ENCODE results near the gene PTGFRN. TPM values are rescaled to one million over a fixed set of nuclear protein-coding genes. Genes with fewer than 3 reads are reported as not detected.

Gene PTGFRN
- total and polyA plus RNA-seq, 2 of the 8 experiments (the other 6 are each of a cell fraction or from before 2014, with no cell fraction given), result 13.0 to 32.6 TPM

DNA sequence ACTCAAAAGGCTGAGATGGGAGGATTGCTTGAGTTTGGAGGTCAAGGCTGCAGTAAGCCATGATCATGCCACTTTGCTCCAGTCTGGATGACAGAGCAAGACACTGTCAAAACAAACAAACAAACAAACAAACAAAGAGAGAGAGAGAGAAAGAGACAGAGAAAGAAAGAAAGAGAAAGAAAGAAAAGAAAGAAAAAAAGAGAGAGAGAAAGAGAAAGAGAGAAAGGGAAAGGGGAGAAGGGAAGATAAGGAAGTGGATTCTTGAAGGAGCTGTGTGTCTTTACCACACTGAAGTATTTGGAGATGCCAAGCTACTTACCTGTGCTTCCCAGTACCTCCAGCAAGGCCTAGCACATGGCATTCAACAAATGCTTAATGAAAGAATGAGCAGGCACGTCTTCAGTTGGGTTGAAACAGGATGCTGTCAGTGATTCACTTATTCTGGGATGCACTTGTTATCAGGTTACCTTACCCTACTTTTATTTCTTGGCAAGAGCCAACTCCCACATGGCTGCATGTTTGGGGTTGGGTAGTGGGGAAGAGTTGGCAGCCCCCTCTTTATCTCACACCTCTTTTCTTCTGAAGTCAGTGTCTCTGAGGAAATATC, 120.7 kb downstream of the PTGFRN start:
- H3K27ac ChIP-seq (ENCODE audit: low read depth, low read length), result no peak overlapping the region
- no peak overlapping the region for H3K23ac ChIP-seq (ENCODE audit: insufficient read length)
- H2BK20ac ChIP-seq (ENCODE audit: low read length), result no peak overlapping the region
- H2BK12ac ChIP-seq (ENCODE audit: low read depth, low read length), result no peak overlapping the region
- peaks cover 0 to 3% of the 10 kb centered on the region in 2 experiments; a peak in 1 of 4 replicates for H3K79me2 ChIP-seq (ENCODE audit: control insufficient read depth in 1 of 2, insufficient read depth in 2 of 2, low read length in 2 of 2)
- no peak overlapping the region for H3K4me2 ChIP-seq (ENCODE audit: insufficient read depth in 1 of 2, low read depth in 2 of 2, low read length in 2 of 2)
- H3K4me3 ChIP-seq (ENCODE audit: extremely low read depth in 1 of 4, insufficient read depth in 2 of 4, low read depth in 3 of 4, low read length in 4 of 4), result no peak overlapping the region
- no peaks in the 10 kb centered on the region for H3K36me3 ChIP-seq (ENCODE audit: control insufficient read depth in 2 of 4, insufficient read depth in 4 of 4, low read length in 3 of 4)
- no peak overlapping the region for H4K91ac ChIP-seq (replicated peaks; ENCODE audit: insufficient read length, low read length)
- H4K20me1 ChIP-seq (replicated peaks in 1 of 2; ENCODE audit: control insufficient read depth in 1 of 2, insufficient read depth in 2 of 2, low read length in 2 of 2), result no peaks in the 10 kb centered on the region
- H3K79me1 ChIP-seq (ENCODE audit: low read depth, low read length), result no peaks in the 10 kb centered on the region
- H3K4me1 ChIP-seq (replicated peaks in 1 of 4; ENCODE audit: control insufficient read depth in 3 of 4, insufficient read depth in 4 of 4, low read length in 3 of 4), result peaks cover 0 to 4% (median 0%) of the 10 kb centered on the region in 4 experiments; a peak in 1 of 7 replicates
- H4K8ac ChIP-seq (ENCODE audit: extremely low read depth, insufficient read depth, low read length), result no peak overlapping the region
- CTCF ChIA-PET (ENCODE audit: partially characterized antibody), result no interaction called here
- no peaks in the 10 kb centered on the region for H3K9me3 ChIP-seq (ENCODE audit: insufficient read depth in 2 of 2, low read depth in 1 of 2, low read length in 1 of 2)
- POLR2A ChIA-PET (ENCODE audit: partially characterized antibody), result interaction anchor here (0.6 kb wide), 1 partner anchor 78 kb away, joined by 3 read pairs; no protein-coding TSS in a partner anchor
- no peak overlapping the region for H2BK15ac ChIP-seq (ENCODE audit: low read length)
- FAIRE-seq (no peak), DNase-seq (ENCODE audit: low read depth in 1 of 2, low spot score in 2 of 2) (no peak)
- no peak overlapping the region for H2AK5ac ChIP-seq (ENCODE audit: low read depth, low read length)
- no peak overlapping the region for H4K5ac ChIP-seq (ENCODE audit: insufficient read length, low read depth, low read length)
- no peak overlapping the region for H2BK5ac ChIP-seq (ENCODE audit: low read depth, low read length)
- no peaks in the 10 kb centered on the region for H3K27me3 ChIP-seq (replicated peaks in 1 of 4; ENCODE audit: control insufficient read depth in 3 of 4, extremely low read depth in 1 of 4, insufficient read depth in 3 of 4, low read length in 3 of 4)
- no peak overlapping the region for H3K18ac ChIP-seq (ENCODE audit: extremely low read depth, low read length)
- no peak overlapping the region for H3K14ac ChIP-seq (ENCODE audit: insufficient read length)
- H2AFZ ChIP-seq (ENCODE audit: low read length), result no peak overlapping the region
- no peak overlapping the region for H2BK120ac ChIP-seq (replicated peaks; ENCODE audit: low read depth, low read length)
- no peak overlapping the region for H3K56ac ChIP-seq (replicated peaks; ENCODE audit: insufficient read length, low read depth, low read length)
- H3K4ac ChIP-seq (replicated peaks; ENCODE audit: insufficient read length, low read depth, low read length), result no peak overlapping the region
- H3K9ac ChIP-seq (replicated peaks in 1 of 4; ENCODE audit: extremely low read depth in 1 of 4, low read depth in 3 of 4, low read length in 3 of 4), result no peak overlapping the region
- H3K23me2 ChIP-seq (ENCODE audit: low read depth, low read length), result no peaks in the 10 kb centered on the region; the same call in 1 of the 2 replicates
- 79% methylated on average over 1 of the region's 1 CpG; no CpG with 5 or more reads in 1 of the 2 experiments for WGBS, 2 experiments (ENCODE audit: extremely low coverage in 1 of 2, insufficient coverage in 1 of 2, insufficient read length in 1 of 2, insufficient replicate concordance in 2 of 2, low coverage in 1 of 2, low lambda C conversion rate in 2 of 2, missing lambda C conversion rate in 1 of 2)
- TF ChIP-seq HDAC2 (IDR thresholded peaks at IDR 0.05; ENCODE audit: borderline replicate concordance in 1 of 2, low read depth in 2 of 2, low read length in 2 of 2), result no peak
- TF ChIP-seq RAD21 (IDR thresholded peaks at IDR 0.05 in 1 of 2, conservative IDR thresholded peaks at IDR 0.05 in 1 of 2; ENCODE audit: low read depth in 2 of 2, low read length in 2 of 2), result no peak
- TF ChIP-seq SIRT6 (IDR thresholded peaks at IDR 0.05; ENCODE audit: low read length), result no peak
- no peak for TF ChIP-seq RFX5 (IDR thresholded peaks at IDR 0.05; ENCODE audit: borderline replicate concordance, low read depth, low read length)
- no peak for TF ChIP-seq EZH2 (IDR thresholded peaks at IDR 0.05; ENCODE audit: low read depth, low read length, severe bottlenecking)
- no peak for TF ChIP-seq JUND (IDR thresholded peaks at IDR 0.05; ENCODE audit: low read length)
- TF ChIP-seq, protein P1, sequence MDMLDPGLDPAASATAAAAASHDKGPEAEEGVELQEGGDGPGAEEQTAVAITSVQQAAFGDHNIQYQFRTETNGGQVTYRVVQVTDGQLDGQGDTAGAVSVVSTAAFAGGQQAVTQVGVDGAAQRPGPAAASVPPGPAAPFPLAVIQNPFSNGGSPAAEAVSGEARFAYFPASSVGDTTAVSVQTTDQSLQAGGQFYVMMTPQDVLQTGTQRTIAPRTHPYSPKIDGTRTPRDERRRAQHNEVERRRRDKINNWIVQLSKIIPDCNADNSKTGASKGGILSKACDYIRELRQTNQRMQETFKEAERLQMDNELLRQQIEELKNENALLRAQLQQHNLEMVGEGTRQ (IDR thresholded peaks at IDR 0.05; ENCODE audit: low read length), result no peak
- TF ChIP-seq MAFK (IDR thresholded peaks at IDR 0.05; ENCODE audit: low read depth, low read length), result no peak
- TF ChIP-seq ASH2L (IDR thresholded peaks at IDR 0.05; ENCODE audit: low read length), result no peak

All from H1 (cell line).